ENCODE data around the gene CREBL2. TPM values are rescaled to one million over a fixed set of nuclear protein-coding genes. Genes with fewer than 3 reads are reported as not detected.
A peak's percentile ranks its signal among the peaks of the same experiment; 100 is the strongest.
"Not testable (repeated sequence)": the region's sequence is repeated elsewhere in the genome, so short reads cannot be mapped to it uniquely, and the experiment has no call there.

The CREBL2 gene
- total RNA-seq, 4 donors from 2014 or later, result 31.0 to 45.6 (median 41.2) TPM

DNA sequence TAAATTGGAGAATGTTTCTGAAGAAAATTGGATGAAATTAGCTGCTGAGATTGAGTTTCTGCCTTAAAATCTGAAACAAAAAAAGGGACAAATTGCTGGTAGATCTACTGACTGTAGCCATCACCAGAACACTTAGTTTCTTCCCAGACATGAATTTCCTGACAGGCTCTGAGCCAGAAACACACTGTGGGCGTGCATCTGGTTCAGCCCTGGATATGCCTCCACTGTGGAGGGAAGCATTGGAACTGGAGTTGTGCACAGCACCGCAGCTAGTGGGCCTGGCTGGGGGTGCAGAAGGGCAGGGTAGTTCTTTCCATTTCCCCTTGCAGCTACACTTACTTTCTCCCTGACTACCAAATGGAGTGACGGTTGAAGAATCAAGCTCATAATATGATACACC, 31.2 kb downstream of the CREBL2 start:
- 87% methylated on average over 3 of the region's 3 CpGs for WGBS
- no peak for DNase-seq (ENCODE audit: low spot score in 2 of 2)
- no peaks in the 10 kb centered on the region for H3K4me1 ChIP-seq
- no peak overlapping the region for H3K27ac ChIP-seq
- TF ChIP-seq EP300 (IDR thresholded peaks at IDR 0.05), result no peak
- TF ChIP-seq CTCF (IDR thresholded peaks at IDR 0.05), result no peak
- no peak for TF ChIP-seq POLR2AphosphoS5 (IDR thresholded peaks at IDR 0.05)
- no peak for TF ChIP-seq POLR2A (IDR thresholded peaks at IDR 0.05)
- no peaks in the 10 kb centered on the region for H3K27me3 ChIP-seq
- H3K4me3 ChIP-seq, result no peak overlapping the region
- peaks cover 50% of the 10 kb centered on the region for H3K36me3 ChIP-seq
- no peaks in the 10 kb centered on the region for H3K9me3 ChIP-seq

- Histone ChIP-seq H3K27ac (no peak overlapping the region), H3K27me3 (no peaks in the 10 kb centered on the region), H3K4me3 (no peak overlapping the region), H3K36me3 (peaks cover 25% of the 10 kb centered on the region), H3K4me1 (no peaks in the 10 kb centered on the region), H3K9me3 (peaks cover 10% of the 10 kb centered on the region)
- TF ChIP-seq EP300 (IDR thresholded peaks at IDR 0.05), result no peak
- TF ChIP-seq POLR2AphosphoS5 (IDR thresholded peaks at IDR 0.05), result no peak
- no peak for TF ChIP-seq POLR2A (IDR thresholded peaks at IDR 0.05)
- TF ChIP-seq CTCF (IDR thresholded peaks at IDR 0.05), result peak in 1 of 2 donors; percentile 23
- WGBS, result 80% methylated on average over 3 of the region's 3 CpGs
- no peak for DNase-seq (ENCODE audit: low spot score in 2 of 2)
Measured at GRCh38 chr12:12645485-12645884, 33.8 kb downstream of the CREBL2 start.

GRCh38 chr12:12645968-12646367, 34.3 kb downstream of the CREBL2 start:
- H3K36me3 ChIP-seq, result peaks cover 22% of the 10 kb centered on the region
- not testable (repeated sequence) for H3K27ac ChIP-seq; DNase-seq (ENCODE audit: low spot score in 2 of 2); H3K4me1 ChIP-seq; H3K4me3 ChIP-seq; H3K9me3 ChIP-seq; H3K27me3 ChIP-seq
- 92% methylated on average over 6 of the region's 6 CpGs for WGBS

DNA sequence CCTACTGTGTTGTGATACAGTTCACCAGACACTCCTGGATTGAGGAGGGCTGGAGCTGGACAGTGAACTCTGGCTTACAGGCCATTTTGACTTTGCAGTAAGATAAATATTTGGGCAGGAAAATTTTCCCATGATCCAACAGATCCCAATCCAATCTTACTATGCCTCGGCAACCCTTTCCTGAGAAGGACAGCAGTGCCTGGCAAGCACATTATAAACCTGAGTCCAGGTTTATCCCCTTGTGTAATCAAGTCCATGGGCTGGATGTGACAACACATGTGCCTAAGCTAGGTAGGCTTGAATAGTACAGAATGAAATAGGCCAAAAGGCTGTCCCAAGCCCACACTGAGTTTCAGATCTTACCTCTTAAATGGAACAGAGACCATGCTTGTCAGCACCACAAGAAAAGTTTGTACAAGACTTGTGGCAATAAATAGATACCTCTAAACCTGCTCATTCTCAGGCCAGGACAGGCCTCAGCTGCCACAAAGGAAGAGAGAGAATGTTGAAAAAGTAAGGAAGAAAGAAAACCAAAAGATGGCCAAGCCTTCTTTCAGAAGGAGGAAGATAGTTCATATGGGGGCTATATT, 34.9 kb downstream of the CREBL2 start:
- TF ChIP-seq POLR2A (IDR thresholded peaks at IDR 0.05) (no peak), EP300 (IDR thresholded peaks at IDR 0.05) (no peak), POLR2AphosphoS5 (IDR thresholded peaks at IDR 0.05) (no peak), CTCF (IDR thresholded peaks at IDR 0.05) (no peak)
- no peaks in the 10 kb centered on the region for H3K4me1 ChIP-seq
- WGBS, result 93% methylated on average over 1 of the region's 1 CpG
- H3K4me3 ChIP-seq, result no peak overlapping the region
- DNase-seq (ENCODE audit: low spot score in 2 of 2), result no peak
- H3K9me3 ChIP-seq, result peaks cover 10% of the 10 kb centered on the region
- peaks cover 22% of the 10 kb centered on the region for H3K36me3 ChIP-seq
- H3K27me3 ChIP-seq, result no peaks in the 10 kb centered on the region
- H3K27ac ChIP-seq, result no peak overlapping the region

DNA sequence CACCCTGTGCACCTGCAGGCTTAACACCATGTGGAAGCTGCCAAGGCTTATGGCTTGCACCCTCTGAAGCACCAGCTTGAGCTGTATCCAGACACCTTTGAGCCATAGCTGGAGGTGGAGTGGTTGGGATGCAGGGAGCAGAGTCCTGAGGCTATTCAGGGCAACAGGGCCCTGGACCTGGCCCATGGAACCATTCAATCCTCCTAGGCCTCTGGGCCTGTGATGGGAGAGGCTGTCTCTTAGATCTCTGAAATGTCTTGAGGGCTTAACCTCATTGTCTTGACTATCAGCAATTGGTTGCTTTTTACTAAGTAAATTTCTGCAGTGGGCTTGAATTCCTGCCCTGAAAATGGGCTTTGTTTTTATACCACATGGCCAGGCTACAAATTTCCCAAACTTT, 36.6 kb downstream of the CREBL2 start:
- H3K27me3 ChIP-seq, result no peaks in the 10 kb centered on the region
- TF ChIP-seq EP300 (IDR thresholded peaks at IDR 0.05), result no peak
- TF ChIP-seq CTCF (IDR thresholded peaks at IDR 0.05), result no peak
- TF ChIP-seq POLR2A (IDR thresholded peaks at IDR 0.05), result no peak
- no peak for TF ChIP-seq POLR2AphosphoS5 (IDR thresholded peaks at IDR 0.05)
- H3K4me1 ChIP-seq, result no peaks in the 10 kb centered on the region
- no peak overlapping the region for H3K27ac ChIP-seq
- peaks cover 6% of the 10 kb centered on the region for H3K36me3 ChIP-seq
- H3K4me3 ChIP-seq, result no peak overlapping the region
- peaks cover 10% of the 10 kb centered on the region for H3K9me3 ChIP-seq
- no peak for DNase-seq (ENCODE audit: low spot score in 2 of 2)
